Stimulated activated CD4-positive, alpha-beta T cell treated with anti-CD3 and anti-CD28 coated beads, Interleukin-4, amount 100 ng/mL, for 1 hour (primary cell): Measurements from ENCODE around the gene EIF4E2.
"Not testable (repeated sequence)": the region's sequence is repeated elsewhere in the genome, so short reads cannot be mapped to it uniquely, and the experiment has no call there.

Source experiments
- DNase-seq: peaks from one replicate; pipeline ENCODE4 v3.0.0-alpha.2; 2020

The EIF4E2 gene

GRCh38 chr2:232522623-232523401 lies 27.7 kb upstream of the EIF4E2 start:
- no peak for DNase-seq

- DNase-seq, result no peak
These were observed 27.1 kb upstream of the EIF4E2 start for GRCh38 chr2:232523402-232523681.

GRCh38 chr2:232523682-232524597 lies 26.5 kb upstream of the EIF4E2 start:
- DNase-seq, result peak; percentile 28

GRCh38 chr2:232524771-232525170 lies 25.7 kb upstream of the EIF4E2 start:
- no peak for DNase-seq

- DNase-seq, result no peak
These were observed 25.3 kb upstream of the EIF4E2 start for GRCh38 chr2:232525199-232525598.

GRCh38 chr2:232525791-232526371 lies 24.6 kb upstream of the EIF4E2 start, which contains the start of gene CHRND:
TSS of gene CHRND (plus strand) at chr2:232526160. CDS start at chr2:232526216, 56 bp downstream.
- no peak for DNase-seq

GRCh38 chr2:232526372-232526941 lies 24.0 kb upstream of the EIF4E2 start:
- no peak for DNase-seq

GRCh38 chr2:232527905-232528470 lies 22.5 kb upstream of the EIF4E2 start:
- DNase-seq, result no peak

GRCh38 chr2:232528746-232529460 lies 21.6 kb upstream of the EIF4E2 start:
- DNase-seq, result no peak

- no peak for DNase-seq
These were observed 20.5 kb upstream of the EIF4E2 start for GRCh38 chr2:232529806-232530547.

GRCh38 chr2:232530626-232531260 lies 19.7 kb upstream of the EIF4E2 start:
- DNase-seq, result no peak

GRCh38 chr2:232532419-232532818 lies 18.1 kb upstream of the EIF4E2 start:
- DNase-seq, result no peak

GRCh38 chr2:232532821-232533220 lies 17.7 kb upstream of the EIF4E2 start:
- not testable (repeated sequence) for DNase-seq

GRCh38 chr2:232533944-232534710 lies 16.4 kb upstream of the EIF4E2 start:
- no peak for DNase-seq

- DNase-seq, result no peak
These were observed 15.4 kb upstream of the EIF4E2 start for GRCh38 chr2:232534940-232535651.

- no peak for DNase-seq
These were observed 14.5 kb upstream of the EIF4E2 start for GRCh38 chr2:232535761-232536530.

- no peak for DNase-seq
These were observed 13.4 kb upstream of the EIF4E2 start for GRCh38 chr2:232537079-232537478.

- no peak for DNase-seq
These were observed 13.0 kb upstream of the EIF4E2 start for GRCh38 chr2:232537499-232537898.

- no peak for DNase-seq
These were observed 11.8 kb upstream of the EIF4E2 start for GRCh38 chr2:232538671-232539070.
